HEK293T (cell line): ENCODE results near the gene ETV6.

ENCODE experiments used
- ARNT ChIP-seq: fragments of 450-650 bp; IDR thresholded peaks from 2 replicates; pipeline ENCODE4 v1.6.1; 2017; ENCODE audit warnings: mild to moderate bottlenecking
- ELF4 ChIP-seq: fragments of 450-650 bp; IDR thresholded peaks from 2 replicates; pipeline ENCODE4 v1.6.1; 2017; ENCODE audit warnings: antibody characterized with exemption
- FOXA1 ChIP-seq: fragments of 450-650 bp; IDR thresholded peaks from 2 replicates; pipeline ENCODE4 v1.6.1; 2016; ENCODE audit warnings: mild to moderate bottlenecking
- FOXK2 ChIP-seq: fragments of 450-650 bp; IDR thresholded peaks from 2 replicates; pipeline ENCODE4 v1.6.1; 2016; ENCODE audit warnings: mild to moderate bottlenecking
- FOXM1 ChIP-seq: fragments of 450-650 bp; IDR thresholded peaks from 2 replicates; pipeline ENCODE4 v1.6.1; 2017; ENCODE audit warnings: mild to moderate bottlenecking, borderline replicate concordance
- HDGF ChIP-seq: fragments of 450-650 bp; IDR thresholded peaks from 2 replicates; pipeline ENCODE4 v1.6.1; 2017; ENCODE audit warnings: antibody characterized with exemption, borderline replicate concordance
- L3MBTL2 ChIP-seq: fragments of 450-650 bp; conservative IDR thresholded peaks from 2 replicates; pipeline ENCODE4 v1.6.1; 2016; ENCODE audit warnings: mild to moderate bottlenecking
- NFRKB ChIP-seq: fragments of 450-650 bp; IDR thresholded peaks from 2 replicates; pipeline ENCODE4 v1.6.1; 2016; ENCODE audit warnings: mild to moderate bottlenecking, moderate library complexity
- PKNOX1 ChIP-seq: fragments of 450-650 bp; IDR thresholded peaks from 2 replicates; pipeline ENCODE4 v1.6.1; 2016
- SP1 ChIP-seq: fragments of 450-650 bp; IDR thresholded peaks from 2 replicates; pipeline ENCODE4 v1.6.1; 2017
- TARDBP ChIP-seq: fragments of 450-650 bp; IDR thresholded peaks from 2 replicates; pipeline ENCODE4 v1.6.1; 2016
- ZNF384 ChIP-seq: fragments of 450-650 bp; IDR thresholded peaks from 2 replicates; pipeline ENCODE4 v1.6.1; 2016

GRCh38 chr12:11681207-11681606 lies 31.7 kb downstream of the ETV6 start:
- TF ChIP-seq L3MBTL2 (no peak), FOXM1 (no peak), ELF4 (no peak), TARDBP (no peak), ARNT (no peak), SP1 (no peak), NFRKB (no peak), ZNF384 (no peak), FOXK2 (no peak), HDGF (no peak), PKNOX1 (no peak), FOXA1 (no peak)
